Hepatocyte (in vitro differentiated cells): ENCODE measurements around the gene C4orf54. TPM values are rescaled to one million over a fixed set of nuclear protein-coding genes. Genes with fewer than 3 reads are reported as not detected.

ENCODE experiments used
- DNase-seq: peaks from one replicate; pipeline ENCODE4 v3.0.0-alpha.2; 2016; ENCODE audit warnings: low spot score
- H2AFZ ChIP-seq: fragments of 200-600 bp; sonication (generic); 2 replicates; pipeline ENCODE4 v1.6.0; 2016; ENCODE audit warnings: antibody characterized with exemption, mild to moderate bottlenecking
- H3K27ac ChIP-seq: fragments of 200-600 bp; sonication (generic); 2 replicates; pipeline ENCODE4 v1.5.1; 2016; ENCODE audit warnings: mild to moderate bottlenecking
- H3K27me3 ChIP-seq: fragments of 200-600 bp; sonication (generic); 2 replicates; pipeline ENCODE4 v1.6.1; 2016
- H3K36me3 ChIP-seq: fragments of 200-600 bp; sonication (generic); replicated peaks from 2 replicates; pipeline ENCODE4 v1.5.1; 2016; ENCODE audit warnings: low read depth; ENCODE audit not compliant: insufficient read depth
- H3K4me1 ChIP-seq: fragments of 200-600 bp; sonication (generic); 2 replicates; pipeline ENCODE4 v1.5.1; 2016; ENCODE audit warnings: mild to moderate bottlenecking, moderate library complexity; ENCODE audit not compliant: insufficient read depth
- H3K4me2 ChIP-seq: fragments of 200-600 bp; sonication (generic); 2 replicates; pipeline ENCODE4 v1.6.0; 2016
- H3K4me3 ChIP-seq: fragments of 200-600 bp; sonication (generic); 2 replicates; pipeline ENCODE4 v1.5.1; 2016; ENCODE audit warnings: mild to moderate bottlenecking
- H3K79me2 ChIP-seq: fragments of 200-600 bp; sonication (generic); 2 replicates; pipeline ENCODE4 v1.6.0; 2017; ENCODE audit warnings: mild to moderate bottlenecking
- H3K9me2 ChIP-seq: fragments of 200-600 bp; sonication (generic); replicated peaks from 2 replicates; pipeline ENCODE4 v1.6.0; 2017; ENCODE audit warnings: mild to moderate bottlenecking; ENCODE audit not compliant: insufficient read depth
- H3K9me3 ChIP-seq: fragments of 200-600 bp; sonication (generic); 2 replicates; pipeline ENCODE4 v1.5.1; 2016; ENCODE audit warnings: low read depth, mild to moderate bottlenecking
- H4K20me1 ChIP-seq: fragments of 200-600 bp; sonication (generic); 2 replicates; pipeline ENCODE4 v1.6.0; 2016; ENCODE audit warnings: mild to moderate bottlenecking; ENCODE audit not compliant: insufficient read depth, poor library complexity, severe bottlenecking
- EZH2 ChIP-seq: fragments of 200-600 bp; sonication (generic); IDR thresholded peaks from 2 replicates; pipeline ENCODE4 v1.6.1; 2016; ENCODE audit warnings: antibody characterized with exemption, mild to moderate bottlenecking, borderline replicate concordance
- EZH2phosphoT487 ChIP-seq: fragments of 200-600 bp; sonication (generic); IDR thresholded peaks from one replicate; pipeline ENCODE4 v1.6.1; 2018; ENCODE audit warnings: antibody characterized with exemption, mild to moderate bottlenecking, low read depth, moderate library complexity; ENCODE audit not compliant: unreplicated experiment, severe bottlenecking
- WGBS: methylation state at CpG from one replicate; pipeline ENCODE4 v1.1.6; 2016; ENCODE audit warnings: low lambda C conversion rate; ENCODE audit errors: missing lambda C conversion rate; 5-methylcytosine and 5-hydroxymethylcytosine counted together
- polyA plus RNA-seq: library from polyadenylated mRNA; unstranded; fragments of >200 nt; fragmentation: Nextera tagmentation; extraction: Ambion mirVana; gene quantifications from 2 replicates; pipeline ENCODE4 v1.2.1, GENCODE V29; 2016
- total RNA-seq: library from RNA; depleted of rRNA; stranded (reverse); fragments of >200 nt; gene quantifications from 2 replicates; pipeline ENCODE4 v1.2.3, GENCODE V29; 2014
- TF ChIP-seq, protein P1 (sequence below): fragments of 200-600 bp; sonication (generic); IDR thresholded peaks from 2 replicates; pipeline ENCODE4 v1.5.1; 2016; ENCODE audit warnings: antibody characterized with exemption, mild to moderate bottlenecking; ENCODE audit not compliant: poor library complexity

The C4orf54 gene
- total RNA-seq (0.07 TPM in 1 of 2 replicates, not detected in the other), polyA plus RNA-seq (not detected in 2 replicates)

DNA sequence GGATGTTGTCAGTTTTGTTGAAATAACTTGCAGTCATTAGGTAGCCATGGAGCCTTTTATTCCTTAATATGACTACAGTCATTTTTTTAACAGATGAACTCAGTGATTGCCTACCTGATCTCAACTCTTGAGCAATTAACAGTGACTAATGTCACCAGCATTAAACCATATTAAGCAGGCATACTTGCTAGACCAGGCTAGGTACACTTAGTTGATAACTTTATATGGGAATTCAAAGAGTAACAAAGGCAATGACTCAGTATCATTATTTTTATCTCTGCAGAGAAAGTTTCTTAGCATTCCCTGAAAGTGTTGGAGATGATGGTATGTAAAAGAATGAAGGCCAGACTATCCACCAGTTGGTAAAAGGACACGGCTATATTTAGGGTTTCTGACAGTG, at the start of gene C4orf54:
C4orf54 (minus strand) TSS at position 31 of the 400 bp plus-strand sequence. CDS start 3,180 bp downstream, outside the sequence.
- Histone ChIP-seq H4K20me1 (no peaks in the 10 kb centered on the region), H3K79me2 (no peaks in the 10 kb centered on the region), H3K9me3 (no peaks in the 10 kb centered on the region), H2AFZ (no peak within 1 kb of the TSS), H3K27ac (no peak within 1 kb of the TSS), H3K27me3 (no peaks in the 10 kb centered on the region), H3K4me1 (no peaks in the 10 kb centered on the region), H3K9me2 (no peaks in the 10 kb centered on the region), H3K4me3 (no peak within 1 kb of the TSS), H3K36me3 (no peaks in the 10 kb centered on the region), H3K4me2 (no peak within 1 kb of the TSS)
- no peak for TF ChIP-seq EZH2
- TF ChIP-seq EZH2phosphoT487: no peak
- DNase-seq: no peak
- 77% methylated on average over 1 of the region's 1 CpG for WGBS

DNA sequence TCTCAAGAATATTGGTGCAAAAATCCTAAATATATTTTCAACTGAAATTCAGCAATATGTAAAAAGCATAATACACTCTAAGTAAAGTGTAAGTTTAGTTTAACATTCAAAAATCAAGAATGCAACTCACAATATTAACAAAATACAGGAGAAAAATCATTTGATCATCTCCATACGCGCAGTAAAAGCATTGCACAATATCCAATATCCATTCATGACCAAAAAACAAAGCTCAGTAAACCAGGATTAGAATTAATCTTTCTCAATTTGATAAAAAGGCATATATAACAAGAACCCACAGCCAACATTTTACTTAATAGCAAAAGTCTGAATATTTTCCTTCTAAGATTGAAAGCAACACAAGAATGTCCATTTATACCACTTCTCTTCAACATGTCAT, 48.3 kb upstream of the C4orf54 start:
- no peak for TF ChIP-seq EZH2
- TF ChIP-seq, protein P1, sequence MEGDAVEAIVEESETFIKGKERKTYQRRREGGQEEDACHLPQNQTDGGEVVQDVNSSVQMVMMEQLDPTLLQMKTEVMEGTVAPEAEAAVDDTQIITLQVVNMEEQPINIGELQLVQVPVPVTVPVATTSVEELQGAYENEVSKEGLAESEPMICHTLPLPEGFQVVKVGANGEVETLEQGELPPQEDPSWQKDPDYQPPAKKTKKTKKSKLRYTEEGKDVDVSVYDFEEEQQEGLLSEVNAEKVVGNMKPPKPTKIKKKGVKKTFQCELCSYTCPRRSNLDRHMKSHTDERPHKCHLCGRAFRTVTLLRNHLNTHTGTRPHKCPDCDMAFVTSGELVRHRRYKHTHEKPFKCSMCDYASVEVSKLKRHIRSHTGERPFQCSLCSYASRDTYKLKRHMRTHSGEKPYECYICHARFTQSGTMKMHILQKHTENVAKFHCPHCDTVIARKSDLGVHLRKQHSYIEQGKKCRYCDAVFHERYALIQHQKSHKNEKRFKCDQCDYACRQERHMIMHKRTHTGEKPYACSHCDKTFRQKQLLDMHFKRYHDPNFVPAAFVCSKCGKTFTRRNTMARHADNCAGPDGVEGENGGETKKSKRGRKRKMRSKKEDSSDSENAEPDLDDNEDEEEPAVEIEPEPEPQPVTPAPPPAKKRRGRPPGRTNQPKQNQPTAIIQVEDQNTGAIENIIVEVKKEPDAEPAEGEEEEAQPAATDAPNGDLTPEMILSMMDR: no peak
- TF ChIP-seq EZH2phosphoT487: no peak
- no peaks in the 10 kb centered on the region for H4K20me1 ChIP-seq
- H3K4me2 ChIP-seq: no peak overlapping the region
- no peaks in the 10 kb centered on the region for H3K27me3 ChIP-seq
- no peaks in the 10 kb centered on the region for H3K79me2 ChIP-seq
- no peaks in the 10 kb centered on the region for H3K9me3 ChIP-seq
- H3K9me2 ChIP-seq: no peaks in the 10 kb centered on the region
- no peak overlapping the region for H2AFZ ChIP-seq
- H3K36me3 ChIP-seq: no peaks in the 10 kb centered on the region
- DNase-seq: no peak
- H3K4me1 ChIP-seq: no peaks in the 10 kb centered on the region
- 98% methylated on average over 2 of the region's 2 CpGs for WGBS
- no peak overlapping the region for H3K27ac ChIP-seq
- H3K4me3 ChIP-seq: no peak overlapping the region

DNA sequence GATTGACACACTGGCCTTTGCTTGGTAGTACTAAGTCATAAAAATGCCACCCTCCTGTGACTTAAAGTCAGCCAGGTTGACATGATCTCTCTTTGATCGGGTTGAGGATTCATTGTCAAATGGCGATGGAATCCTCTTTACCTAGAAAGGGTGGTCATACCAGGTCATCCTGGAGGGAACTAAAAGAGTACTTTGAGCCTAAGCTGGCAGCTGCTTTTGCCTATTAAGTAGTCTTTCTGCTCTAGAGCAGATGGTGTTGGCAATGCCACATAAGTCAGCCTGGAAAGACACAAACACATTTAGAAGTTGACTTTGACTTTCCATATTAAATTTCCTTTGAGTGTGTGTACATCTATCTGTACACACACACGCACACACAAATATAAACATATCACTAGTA, 39.2 kb upstream of the C4orf54 start:
- Histone ChIP-seq H4K20me1 (no peaks in the 10 kb centered on the region), H3K9me3 (no peaks in the 10 kb centered on the region), H3K36me3 (no peaks in the 10 kb centered on the region), H3K27ac (no peak overlapping the region), H3K4me2 (no peak overlapping the region), H3K4me3 (no peak overlapping the region), H3K79me2 (no peaks in the 10 kb centered on the region), H3K4me1 (no peaks in the 10 kb centered on the region), H3K27me3 (no peaks in the 10 kb centered on the region), H2AFZ (no peak overlapping the region), H3K9me2 (no peaks in the 10 kb centered on the region)
- TF ChIP-seq, protein P1: no peak
- TF ChIP-seq EZH2phosphoT487: no peak
- no peak for TF ChIP-seq EZH2
- WGBS: 96% methylated on average over 3 of the region's 3 CpGs
- no peak for DNase-seq

DNA sequence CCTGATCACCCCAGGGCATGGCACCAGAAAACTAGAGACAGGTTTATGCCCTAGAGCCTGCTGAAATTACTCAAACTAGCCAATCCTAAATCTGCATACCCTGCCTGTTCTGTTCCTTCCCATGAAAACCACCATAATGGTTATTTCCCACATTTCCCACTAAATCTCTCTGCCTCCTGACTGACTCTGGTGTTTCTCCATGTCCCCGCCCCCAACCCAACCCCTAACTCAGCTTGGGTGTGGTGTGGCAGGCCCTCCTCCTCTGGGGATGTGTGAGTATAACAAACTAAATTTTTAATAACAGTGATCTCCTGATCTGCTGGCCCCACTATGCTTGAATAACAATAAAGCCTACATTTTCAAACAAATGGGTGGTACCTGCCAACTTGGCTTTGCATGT, 35.5 kb upstream of the C4orf54 start:
- H3K27me3 ChIP-seq: no peaks in the 10 kb centered on the region
- no peak overlapping the region for H3K4me2 ChIP-seq
- H3K9me2 ChIP-seq: no peaks in the 10 kb centered on the region
- no peak for DNase-seq
- no peak overlapping the region for H3K4me3 ChIP-seq
- no peak overlapping the region for H2AFZ ChIP-seq
- no peaks in the 10 kb centered on the region for H4K20me1 ChIP-seq
- TF ChIP-seq, protein P1: no peak
- TF ChIP-seq EZH2phosphoT487 (no peak), EZH2 (no peak)
- WGBS: 91% methylated on average over 1 of the region's 1 CpG
- H3K27ac ChIP-seq: no peak overlapping the region
- H3K36me3 ChIP-seq: no peaks in the 10 kb centered on the region
- H3K79me2 ChIP-seq: no peaks in the 10 kb centered on the region
- H3K4me1 ChIP-seq: no peaks in the 10 kb centered on the region
- H3K9me3 ChIP-seq: no peaks in the 10 kb centered on the region
